ENCODE results near the gene HIGD1A.

Gene HIGD1A

GRCh38 chr3:42799376-42799775 is 4.9 kb downstream of the HIGD1A start:
- no peak for DNase-seq (ENCODE audit: low spot score)

DNA sequence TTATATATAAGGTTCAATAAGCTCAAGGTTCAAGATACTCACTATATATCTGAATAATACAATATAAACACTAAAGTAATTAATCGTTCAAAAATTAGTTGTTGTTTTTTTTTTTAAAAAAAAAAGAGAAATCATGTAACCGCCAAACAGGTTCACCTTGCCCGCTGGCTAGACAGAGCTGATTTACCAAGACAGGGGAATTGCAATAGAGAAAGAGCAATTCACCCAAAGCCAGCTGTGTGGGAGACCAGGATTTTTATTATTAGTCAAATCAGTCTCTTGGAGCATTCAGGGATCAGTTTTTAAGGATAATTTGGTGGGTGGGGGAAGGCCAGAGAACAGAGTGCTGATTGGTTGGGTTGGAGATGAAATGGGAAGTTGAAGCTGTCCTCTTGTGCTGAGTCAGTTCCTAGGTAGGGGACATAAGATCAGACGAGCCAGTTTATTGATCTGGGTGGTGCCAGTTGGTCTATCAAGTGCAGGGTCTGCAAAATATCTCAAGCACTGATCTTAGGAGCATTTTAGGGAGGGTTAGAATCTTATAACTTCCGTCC is 7.9 kb downstream of the HIGD1A start:
- DNase-seq (ENCODE audit: low spot score) = no peak

DNA sequence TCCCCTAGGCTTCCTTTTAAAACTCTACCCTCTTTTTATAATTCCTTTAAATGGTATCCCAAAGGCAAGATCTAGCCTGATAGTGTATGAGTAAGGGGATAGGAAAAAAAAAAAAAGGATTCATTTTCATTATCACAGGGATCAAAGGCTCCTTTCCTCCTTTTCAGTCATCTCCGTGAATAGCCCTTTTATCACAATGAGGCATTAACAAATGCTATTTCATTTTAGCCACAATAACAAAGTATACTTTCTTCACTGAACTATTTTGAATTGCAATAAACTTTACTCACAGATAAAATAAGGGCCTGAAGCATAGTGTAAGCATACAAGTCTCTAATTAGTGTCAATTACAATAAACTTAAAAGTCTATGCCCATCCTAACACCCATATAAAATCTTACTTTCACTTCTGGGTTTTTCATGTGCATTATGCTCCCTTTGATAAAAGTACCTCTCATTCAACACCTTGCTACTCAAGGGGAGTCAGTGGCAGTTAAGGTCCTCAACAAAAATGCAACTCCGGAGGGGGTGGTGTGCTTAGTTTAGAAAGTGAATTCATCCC is 8.6 kb downstream of the HIGD1A start:
- DNase-seq (ENCODE audit: low spot score) = no peak

- no peak for DNase-seq (ENCODE audit: low spot score)
Measured at GRCh38 chr3:42790714-42791229, 13.5 kb downstream of the HIGD1A start.

- no peak for DNase-seq (ENCODE audit: low spot score)
Measured at GRCh38 chr3:42786631-42787030, 17.7 kb downstream of the HIGD1A start.

DNA sequence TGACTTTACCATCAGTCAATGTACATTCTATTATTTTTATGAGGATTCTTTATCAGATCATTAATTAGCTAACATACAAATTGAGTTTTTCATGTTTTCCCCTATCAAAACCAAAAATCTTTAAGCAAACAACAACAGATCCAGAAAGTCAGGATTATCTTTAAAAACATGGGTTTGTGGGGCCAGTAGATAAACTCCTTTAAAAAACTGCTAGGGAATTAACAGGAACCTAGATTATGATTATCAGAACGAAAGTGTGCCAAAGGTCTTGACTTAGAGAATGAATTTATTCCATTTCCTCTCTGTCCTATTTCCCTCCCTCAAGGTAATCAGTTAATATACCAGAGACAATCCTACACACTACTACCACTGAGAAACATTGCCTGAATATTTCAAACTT is 18.1 kb downstream of the HIGD1A start:
- no peak for DNase-seq (ENCODE audit: low spot score)

DNA sequence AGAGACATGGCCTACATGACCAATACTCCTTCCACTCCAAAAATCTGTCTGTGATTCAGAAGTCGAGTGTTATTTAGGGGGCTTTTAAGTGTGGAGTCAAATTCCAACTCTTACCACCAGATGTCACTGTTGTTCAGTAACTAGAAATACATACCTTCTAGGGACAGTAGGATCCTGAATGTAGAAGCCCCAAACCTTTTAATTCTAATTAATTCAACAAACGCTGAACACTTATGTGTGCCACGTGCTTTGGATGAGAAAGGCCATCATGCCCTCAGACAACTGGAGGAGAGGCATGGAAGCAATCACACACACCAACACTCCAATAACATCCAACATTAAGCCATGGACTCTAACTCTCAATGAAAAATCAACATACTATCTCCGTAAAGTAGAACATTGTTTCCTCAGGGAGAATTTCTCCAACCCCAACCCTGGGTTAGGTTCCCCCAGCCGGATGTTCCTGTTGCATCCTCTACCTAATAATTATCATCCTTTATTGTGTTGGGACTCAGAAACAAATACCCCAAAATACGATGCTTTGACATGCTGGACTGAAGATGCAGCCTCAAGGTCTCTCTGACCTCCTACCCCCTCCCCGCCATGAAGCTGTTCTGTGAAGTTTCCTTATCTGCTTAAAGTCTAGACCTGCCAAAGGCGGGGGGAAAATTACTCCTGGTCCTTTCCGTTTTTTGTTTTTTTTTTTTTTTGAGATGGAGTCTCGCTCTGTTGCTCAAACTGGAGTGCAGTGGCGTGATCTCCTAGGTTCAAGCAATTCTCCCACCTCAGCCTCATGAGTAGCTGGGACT is 23.2 kb downstream of the HIGD1A start:
- DNase-seq (ENCODE audit: low spot score) = peak; percentile 85

- DNase-seq (ENCODE audit: low spot score) = no peak
Measured at GRCh38 chr3:42780398-42780797, 23.9 kb downstream of the HIGD1A start.

GRCh38 chr3:42778644-42779043 is 25.6 kb downstream of the HIGD1A start:
- no peak for DNase-seq (ENCODE audit: low spot score)

GRCh38 chr3:42773409-42773751 is 30.9 kb downstream of the HIGD1A start:
- no peak for DNase-seq (ENCODE audit: low spot score)

GRCh38 chr3:42772670-42773408 is 31.5 kb downstream of the HIGD1A start, which contains the start of gene CCDC13:
CCDC13 (minus strand) TSS chr3:42773253; CDS start chr3:42758345, 14,908 bp downstream.
- DNase-seq (ENCODE audit: low spot score) = no peak

DNA sequence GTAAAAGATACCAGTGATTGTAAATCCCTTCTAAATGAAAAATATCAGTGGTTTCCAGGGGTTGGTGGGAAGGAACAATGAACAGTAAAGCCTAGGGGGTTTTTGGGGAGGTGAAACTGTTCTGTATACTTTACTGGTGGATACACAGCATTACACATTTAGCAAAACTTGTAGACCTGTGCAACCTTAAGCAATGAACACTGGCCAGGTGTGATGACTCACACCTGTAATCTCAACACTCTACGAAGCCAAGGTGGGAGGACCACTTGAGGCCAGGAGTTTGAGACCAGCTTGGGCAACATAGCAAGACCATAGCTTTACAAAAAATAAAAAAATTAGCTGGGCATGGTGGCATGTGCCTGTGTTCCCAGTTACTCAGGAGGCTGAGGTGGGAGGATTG is 33.0 kb downstream of the HIGD1A start:
- no peak for DNase-seq (ENCODE audit: low spot score)

DNA sequence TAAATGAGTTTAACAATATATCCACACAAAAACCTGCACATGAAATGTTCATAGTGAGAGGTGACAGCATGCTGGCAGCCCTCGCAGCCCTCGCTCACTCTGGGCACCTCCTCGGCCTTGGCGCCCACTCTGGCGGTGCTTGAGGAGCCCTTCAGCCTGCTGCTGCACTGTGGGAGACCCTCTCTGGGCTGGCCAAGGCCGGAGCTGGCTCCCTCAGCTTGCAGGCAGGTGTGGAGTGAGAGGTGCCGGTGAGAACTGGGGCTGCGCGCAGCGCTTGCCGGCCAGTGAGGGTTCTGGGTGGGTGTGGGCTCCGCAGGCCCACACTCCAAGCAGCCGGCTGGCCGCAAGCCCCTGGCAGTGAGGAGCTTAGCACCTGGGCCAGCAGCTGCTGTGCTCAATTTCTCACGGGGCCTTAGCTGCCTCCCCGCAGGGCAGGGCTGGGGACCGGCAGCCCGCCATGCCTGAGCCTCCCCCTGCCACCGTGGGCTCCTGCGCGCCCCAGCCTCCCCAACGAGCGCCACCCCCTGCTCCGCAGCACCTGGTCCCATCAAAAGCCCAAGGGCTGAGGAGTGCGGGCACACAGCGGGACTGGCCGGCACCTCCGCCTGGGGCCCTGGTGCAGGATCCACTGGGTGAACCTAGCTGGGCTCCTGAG is 34.7 kb downstream of the HIGD1A start:
- no peak for DNase-seq (ENCODE audit: low spot score)

GRCh38 chr3:42764561-42765295 is 39.6 kb downstream of the HIGD1A start:
- DNase-seq (ENCODE audit: low spot score) = no peak

DNA sequence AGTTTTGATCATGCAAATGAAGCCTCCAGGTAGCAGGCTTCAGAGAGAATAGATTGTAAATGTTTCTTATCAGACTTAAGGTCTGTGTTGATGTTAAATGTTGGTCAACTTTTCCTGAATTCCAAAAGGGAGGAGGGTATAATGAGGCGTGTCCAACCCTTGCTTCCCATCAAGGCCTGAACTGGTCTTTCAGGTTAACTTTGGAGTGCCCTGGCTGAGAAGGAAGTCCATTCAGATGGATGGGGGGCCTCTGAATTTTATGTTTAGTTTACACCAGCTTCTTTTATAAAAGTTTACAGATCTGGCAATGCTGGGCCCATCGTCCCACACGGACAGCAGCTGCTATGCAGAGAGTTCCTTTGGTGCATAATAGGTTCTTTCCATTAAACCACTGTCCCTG is 40.2 kb downstream of the HIGD1A start:
- DNase-seq (ENCODE audit: low spot score) = no peak

DNA sequence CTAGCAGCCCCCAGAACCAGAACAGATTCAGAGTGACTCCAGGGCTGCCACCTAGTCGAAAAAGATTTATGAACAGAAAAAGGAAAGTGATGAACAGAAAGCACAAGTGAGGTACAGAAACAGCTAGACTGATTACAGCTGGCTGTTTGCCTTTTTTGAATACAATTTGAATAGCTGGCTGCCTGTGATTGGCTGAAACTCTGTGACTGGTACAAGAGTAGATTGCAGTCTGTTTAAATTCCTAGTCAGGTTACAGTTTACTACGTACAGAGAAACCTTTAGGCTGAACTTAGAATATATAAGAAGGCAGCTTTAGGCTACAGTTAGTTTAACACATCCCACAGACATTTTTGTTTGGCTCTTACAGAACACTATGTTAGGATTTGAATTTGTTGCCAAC is 41.3 kb downstream of the HIGD1A start:
- DNase-seq (ENCODE audit: low spot score) = no peak

- DNase-seq (ENCODE audit: low spot score) = no peak
Measured at GRCh38 chr3:42762046-42762724, 42.1 kb downstream of the HIGD1A start.

DNA sequence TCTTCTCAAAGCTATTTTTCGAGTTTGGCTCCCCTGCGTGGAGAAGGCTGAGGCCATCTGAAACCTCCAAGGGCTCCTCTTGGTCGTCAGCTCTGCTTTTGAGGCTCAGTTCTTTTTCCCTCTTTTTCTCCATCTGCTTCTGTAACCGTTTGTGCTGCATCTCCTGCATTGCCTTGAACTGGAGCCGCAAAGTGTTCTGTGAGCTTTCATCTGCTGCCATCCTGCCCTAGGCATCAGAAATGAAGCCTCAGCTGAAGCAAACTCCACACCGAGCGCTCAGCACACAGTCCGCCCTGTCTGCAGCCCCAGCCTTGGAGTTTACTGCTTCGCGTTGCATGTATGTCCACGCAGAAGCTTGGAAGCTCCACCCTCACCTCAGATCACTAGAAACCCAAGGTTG is 46.2 kb downstream of the HIGD1A start:
- no peak for DNase-seq (ENCODE audit: low spot score)

DNA sequence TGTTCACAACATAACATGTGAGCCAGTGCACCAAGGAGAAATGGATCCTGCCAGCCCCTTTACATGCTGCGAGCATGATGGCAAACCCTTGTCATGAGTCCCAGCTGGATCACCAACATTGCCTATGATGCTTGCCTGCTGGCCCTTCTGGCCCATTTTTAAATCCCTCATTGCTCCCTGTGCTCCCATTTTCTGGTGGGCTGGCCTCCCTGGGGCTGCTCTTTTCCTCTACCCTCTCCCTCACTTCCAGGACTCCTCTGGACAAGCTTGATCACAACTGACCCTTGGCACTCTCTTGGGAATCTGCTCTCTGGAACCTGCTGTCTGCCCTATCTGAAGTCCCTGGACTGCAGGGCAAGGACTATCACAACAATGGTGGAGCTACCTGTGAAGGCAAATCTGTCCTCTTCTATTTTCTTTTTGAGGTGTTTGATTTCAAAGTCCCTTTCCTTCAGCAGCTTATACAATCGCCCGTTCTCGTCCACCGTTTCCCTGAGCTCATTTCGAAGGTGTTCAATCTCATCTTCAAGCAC is 47.5 kb downstream of the HIGD1A start:
- DNase-seq (ENCODE audit: low spot score) = no peak

Data from HuH-7 (cell line).